Activated T-helper 2 cell treated with anti-CD3 and anti-CD28 coated beads, Interferon-gamma antibody, Interleukin-2, Interleukin-4, amounts not matched to agents 10 μg/mL and 5 μg/mL and 100 μg/mL, durations not matched to agents 14 hours and 24 hours and 36 hours (primary cell): ENCODE data around the gene PSAPL1. TPM values are rescaled to one million over a fixed set of nuclear protein-coding genes. Genes with fewer than 3 reads are reported as not detected.
"Not testable (repeated sequence)": the region's sequence is repeated elsewhere in the genome, so short reads cannot be mapped to it uniquely, and the experiment has no call there.

Experiments
- DNase-seq: peaks from one replicate; pipeline ENCODE4 v3.0.0; 2021; ENCODE audit warnings: low spot score
- H3K27ac Mint-ChIP-seq: one replicate; pipeline ENCODE4 v1.8.0; 2021; ENCODE audit warnings: mixed read lengths
- H3K27me3 Mint-ChIP-seq: one replicate; pipeline ENCODE4 v1.8.0; 2021; ENCODE audit warnings: low read depth, mixed read lengths
- H3K36me3 Mint-ChIP-seq: one replicate; pipeline ENCODE4 v1.8.0; 2021; ENCODE audit warnings: low read depth, mixed read lengths
- H3K4me1 Mint-ChIP-seq: one replicate; pipeline ENCODE4 v1.8.0; 2021; ENCODE audit warnings: low read depth, mixed read lengths
- H3K4me3 Mint-ChIP-seq: one replicate; pipeline ENCODE4 v1.8.0; 2021; ENCODE audit warnings: low read depth, mild to moderate bottlenecking, moderate library complexity, mixed read lengths
- H3K9me3 Mint-ChIP-seq: one replicate; pipeline ENCODE4 v1.8.0; 2021; ENCODE audit warnings: mixed read lengths
- intact Hi-C: fragments of 100-400 bp; cut with micrococcal nuclease; formaldehyde crosslinking; loops from one replicate; pipeline ENCODE4 v1.15.1; 2023
- total RNA-seq: library from RNA; stranded (reverse); gene quantifications from 2 replicates; pipeline ENCODE4 v1.2.3, GENCODE V29; 2022

Gene PSAPL1
- total RNA-seq, 1 donor from 2014 or later, result not detected

DNA sequence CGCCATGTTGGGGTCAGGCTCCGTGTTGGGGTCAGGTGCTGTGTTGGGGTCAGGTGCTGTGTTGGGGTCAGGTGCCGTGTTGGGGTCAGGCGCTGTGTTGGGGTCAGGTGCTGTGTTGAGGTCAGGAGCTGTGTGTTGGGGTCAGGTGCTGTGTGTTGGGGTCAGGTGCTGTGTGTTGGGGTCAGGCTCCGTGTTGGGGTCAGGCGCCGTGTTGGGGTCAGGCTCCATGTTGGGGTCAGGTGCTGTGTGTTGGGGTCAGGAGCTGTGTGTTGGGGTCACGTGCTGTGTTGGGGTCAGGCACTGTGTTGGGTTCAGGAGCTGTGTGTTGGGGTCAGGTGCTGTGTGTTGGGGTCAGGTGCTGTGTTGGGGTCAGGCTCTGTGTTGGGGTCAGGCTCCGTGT lies 18.1 kb upstream of the PSAPL1 start:
- H3K27ac Mint-ChIP-seq, H3K9me3 Mint-ChIP-seq, intact Hi-C loops, H3K36me3 Mint-ChIP-seq, H3K4me3 Mint-ChIP-seq, H3K27me3 Mint-ChIP-seq, H3K4me1 Mint-ChIP-seq, DNase-seq: not testable (repeated sequence)

DNA sequence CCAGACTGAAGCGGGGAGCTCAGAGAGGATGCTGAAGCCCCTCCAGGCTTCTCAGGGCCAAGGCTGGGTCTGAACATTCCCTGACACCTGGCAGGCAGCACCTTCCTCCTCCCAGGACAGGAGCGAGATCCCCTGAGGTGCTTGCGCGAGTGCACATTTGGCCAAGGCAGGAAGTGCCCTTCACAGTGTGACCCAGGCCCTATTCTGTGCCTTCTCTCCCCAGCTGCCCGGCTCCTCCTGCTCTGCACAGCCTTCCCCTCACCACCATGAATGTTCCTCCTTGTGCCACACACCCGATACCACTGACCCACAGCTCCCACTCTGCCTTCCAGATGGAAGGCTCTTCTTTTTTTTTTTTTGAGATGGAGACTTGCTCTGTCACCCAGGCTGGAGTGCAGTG lies 17.1 kb upstream of the PSAPL1 start:
- no peak for DNase-seq
- Mint-ChIP-seq H3K4me3 (no peak overlapping the region), H3K27ac (no peak overlapping the region), H3K36me3 (no peaks in the 10 kb centered on the region), H3K4me1 (no peaks in the 10 kb centered on the region), H3K9me3 (no peaks in the 10 kb centered on the region), H3K27me3 (no peaks in the 10 kb centered on the region)
- intact Hi-C loops, result no loop called here

- no peaks in the 10 kb centered on the region for H3K36me3 Mint-ChIP-seq
- H3K4me1 Mint-ChIP-seq, result no peaks in the 10 kb centered on the region
- H3K27me3 Mint-ChIP-seq, result no peaks in the 10 kb centered on the region
- H3K27ac Mint-ChIP-seq, result no peak overlapping the region
- no peak overlapping the region for H3K4me3 Mint-ChIP-seq
- DNase-seq, result no peak
- intact Hi-C loops, result no loop called here
- H3K9me3 Mint-ChIP-seq, result no peaks in the 10 kb centered on the region
These were observed 16.7 kb upstream of the PSAPL1 start for GRCh38 chr4:7451434-7451789.

DNA sequence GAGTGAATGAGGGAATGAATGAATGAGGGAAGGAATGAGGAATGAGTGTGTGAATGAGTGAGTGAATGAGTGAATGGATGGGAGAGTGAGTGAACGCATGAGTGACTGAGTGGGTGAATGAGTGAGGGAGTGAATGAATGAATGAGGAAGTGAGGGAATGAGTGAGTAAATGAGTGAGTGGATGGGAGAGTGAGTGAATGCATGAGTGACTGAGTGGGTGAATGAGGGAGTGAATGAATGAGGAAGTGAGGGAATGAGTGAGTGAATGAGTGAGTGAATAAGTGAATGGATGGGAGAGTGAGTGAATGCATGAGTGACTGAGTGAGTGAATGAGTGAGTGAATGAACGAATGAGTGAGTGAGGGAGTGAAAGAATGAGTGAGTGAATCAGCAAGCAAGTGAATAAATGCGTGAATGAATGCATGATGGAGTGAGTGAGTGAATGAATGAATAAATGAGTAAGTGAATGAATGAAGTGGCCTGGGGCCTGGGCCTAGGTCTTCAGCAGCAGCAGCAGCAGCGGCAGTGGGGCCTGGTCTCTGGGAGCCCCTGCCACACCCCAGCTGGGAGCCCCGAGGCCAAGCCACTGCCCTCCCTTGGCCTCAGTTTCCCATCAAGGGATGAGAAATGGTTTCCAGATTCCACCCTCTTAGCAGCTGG lies 16.2 kb upstream of the PSAPL1 start:
- no peaks in the 10 kb centered on the region for H3K36me3 Mint-ChIP-seq
- no peaks in the 10 kb centered on the region for H3K27me3 Mint-ChIP-seq
- H3K9me3 Mint-ChIP-seq, result no peaks in the 10 kb centered on the region
- no peaks in the 10 kb centered on the region for H3K4me1 Mint-ChIP-seq
- DNase-seq, result no peak
- H3K27ac Mint-ChIP-seq, result no peak overlapping the region
- H3K4me3 Mint-ChIP-seq, result no peak overlapping the region
- intact Hi-C loops, result no loop called here

- Mint-ChIP-seq H3K27ac (no peak overlapping the region), H3K4me3 (no peak overlapping the region), H3K36me3 (no peaks in the 10 kb centered on the region), H3K4me1 (no peaks in the 10 kb centered on the region), H3K27me3 (no peaks in the 10 kb centered on the region), H3K9me3 (no peaks in the 10 kb centered on the region)
- intact Hi-C loops, result no loop called here
- DNase-seq, result no peak
These were observed 13.3 kb upstream of the PSAPL1 start for GRCh38 chr4:7448036-7448435.

GRCh38 chr4:7447236-7447635 lies 12.5 kb upstream of the PSAPL1 start:
- Mint-ChIP-seq H3K27me3 (peaks cover 1% of the 10 kb centered on the region), H3K9me3 (no peaks in the 10 kb centered on the region), H3K4me1 (no peaks in the 10 kb centered on the region), H3K4me3 (no peak overlapping the region), H3K27ac (no peak overlapping the region), H3K36me3 (no peaks in the 10 kb centered on the region)
- intact Hi-C loops, result no loop called here
- DNase-seq, result no peak

DNA sequence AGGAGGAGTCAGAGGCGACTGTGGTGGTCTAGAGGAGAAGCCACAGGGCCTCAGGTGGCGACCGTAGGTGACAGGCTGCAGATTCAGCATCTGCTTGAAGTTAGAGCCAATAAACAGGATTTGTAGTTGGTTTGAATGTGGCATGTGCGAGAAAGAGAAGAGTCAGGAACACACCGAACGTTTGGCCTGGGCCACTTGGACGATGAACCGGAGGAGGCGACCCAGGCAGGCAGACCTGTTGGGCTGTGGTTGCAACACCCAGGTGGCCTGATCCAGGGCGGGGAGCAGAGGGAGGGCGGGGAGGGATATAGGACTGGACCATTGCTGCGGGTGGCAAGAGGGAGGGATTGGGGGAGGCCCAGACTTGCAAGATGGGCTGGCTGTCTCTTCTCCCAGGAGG lies 10.0 kb upstream of the PSAPL1 start:
- Mint-ChIP-seq H3K27ac (no peak overlapping the region), H3K4me3 (no peak overlapping the region), H3K4me1 (no peaks in the 10 kb centered on the region), H3K36me3 (no peaks in the 10 kb centered on the region), H3K27me3 (peaks cover 1% of the 10 kb centered on the region), H3K9me3 (no peaks in the 10 kb centered on the region)
- no peak for DNase-seq
- intact Hi-C loops, result no loop called here

DNA sequence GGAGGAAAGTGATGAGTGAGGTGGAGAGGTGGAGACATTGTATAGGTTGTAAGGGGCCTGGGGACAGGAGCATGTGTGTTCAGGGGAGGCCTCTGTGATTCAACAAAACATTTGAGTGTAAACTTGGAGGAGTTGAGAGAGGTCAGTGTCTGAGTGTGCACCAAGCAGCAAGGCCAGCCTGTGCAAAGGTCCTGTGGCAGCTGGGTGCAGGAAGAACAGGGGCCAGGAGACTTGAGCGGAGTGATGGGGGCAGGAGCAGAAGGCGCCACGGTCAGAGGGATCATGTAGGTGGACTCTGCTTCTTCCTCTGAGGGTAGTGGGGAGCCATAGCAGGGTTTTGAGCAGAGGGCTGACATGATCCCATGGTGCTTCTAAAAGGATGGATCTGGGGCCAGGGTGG lies 9.6 kb upstream of the PSAPL1 start:
- Mint-ChIP-seq H3K4me1 (no peaks in the 10 kb centered on the region), H3K9me3 (no peaks in the 10 kb centered on the region), H3K27ac (no peak overlapping the region), H3K36me3 (no peaks in the 10 kb centered on the region), H3K27me3 (peaks cover 1% of the 10 kb centered on the region), H3K4me3 (no peak overlapping the region)
- intact Hi-C loops, result no loop called here
- no peak for DNase-seq

DNA sequence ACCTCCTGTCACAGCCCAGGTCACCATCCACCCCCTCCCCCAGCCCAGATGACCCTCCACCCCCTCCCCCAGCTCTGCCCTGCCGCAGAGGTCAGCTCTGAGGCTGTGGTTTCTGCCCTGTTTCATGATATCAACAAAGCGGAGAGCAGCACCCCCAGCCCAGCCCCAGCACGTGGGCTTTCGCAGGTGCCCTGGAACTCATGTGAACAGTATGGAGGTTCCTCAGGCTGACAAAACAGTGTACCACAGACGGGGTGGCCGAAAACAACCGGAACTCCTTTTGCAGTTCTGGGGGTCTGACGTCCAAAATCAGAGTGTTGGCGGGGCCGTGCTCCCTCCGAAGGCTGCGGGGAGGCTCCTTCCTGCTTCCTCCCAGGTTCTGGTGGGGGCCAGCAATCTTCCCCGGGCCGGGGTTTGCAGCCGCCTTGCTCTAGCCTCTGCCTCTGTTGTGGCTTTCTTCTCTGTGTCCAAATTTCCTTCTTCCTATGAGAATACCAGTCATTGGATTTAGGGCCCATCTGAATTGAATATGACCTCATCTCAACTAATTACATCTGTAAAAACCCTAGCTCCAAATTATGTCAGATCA lies 7.9 kb upstream of the PSAPL1 start:
- no peaks in the 10 kb centered on the region for H3K4me1 Mint-ChIP-seq
- intact Hi-C loops, result no loop called here
- no peaks in the 10 kb centered on the region for H3K36me3 Mint-ChIP-seq
- H3K9me3 Mint-ChIP-seq, result no peaks in the 10 kb centered on the region
- DNase-seq, result no peak
- peaks cover 1% of the 10 kb centered on the region for H3K27me3 Mint-ChIP-seq
- H3K27ac Mint-ChIP-seq, result no peak overlapping the region
- no peak overlapping the region for H3K4me3 Mint-ChIP-seq

DNA sequence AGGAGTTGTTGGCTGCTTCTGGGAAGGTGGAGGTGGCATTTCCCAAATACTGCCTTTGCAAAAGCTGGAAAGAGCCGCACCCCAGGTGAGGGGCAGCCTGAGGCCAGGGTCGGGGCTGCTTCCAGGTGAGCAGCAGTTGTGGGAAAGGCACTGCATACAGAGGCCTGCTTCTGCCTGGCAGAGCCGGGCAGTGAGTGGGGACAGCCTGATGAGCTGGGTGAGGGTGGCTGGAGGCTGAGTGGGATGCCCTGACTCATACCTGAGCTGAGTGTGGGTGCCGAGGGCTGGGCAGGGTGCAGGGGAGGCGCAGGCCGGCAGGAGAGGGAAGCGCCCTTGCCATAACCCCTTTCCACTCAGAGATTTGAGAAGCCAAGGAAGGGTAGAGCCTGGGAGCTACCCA lies 6.5 kb upstream of the PSAPL1 start:
- no peaks in the 10 kb centered on the region for H3K4me1 Mint-ChIP-seq
- H3K4me3 Mint-ChIP-seq, result no peak overlapping the region
- no peak overlapping the region for H3K27ac Mint-ChIP-seq
- no peaks in the 10 kb centered on the region for H3K36me3 Mint-ChIP-seq
- no peaks in the 10 kb centered on the region for H3K9me3 Mint-ChIP-seq
- peaks cover 1% of the 10 kb centered on the region for H3K27me3 Mint-ChIP-seq
- no peak for DNase-seq
- intact Hi-C loops, result no loop called here

GRCh38 chr4:7439699-7440098 lies 5.0 kb upstream of the PSAPL1 start:
- no peak for DNase-seq
- Mint-ChIP-seq H3K27me3 (peaks cover 1% of the 10 kb centered on the region), H3K27ac (no peak overlapping the region), H3K4me1 (no peaks in the 10 kb centered on the region), H3K9me3 (no peaks in the 10 kb centered on the region), H3K4me3 (no peak overlapping the region), H3K36me3 (no peaks in the 10 kb centered on the region)
- intact Hi-C loops, result no loop called here

DNA sequence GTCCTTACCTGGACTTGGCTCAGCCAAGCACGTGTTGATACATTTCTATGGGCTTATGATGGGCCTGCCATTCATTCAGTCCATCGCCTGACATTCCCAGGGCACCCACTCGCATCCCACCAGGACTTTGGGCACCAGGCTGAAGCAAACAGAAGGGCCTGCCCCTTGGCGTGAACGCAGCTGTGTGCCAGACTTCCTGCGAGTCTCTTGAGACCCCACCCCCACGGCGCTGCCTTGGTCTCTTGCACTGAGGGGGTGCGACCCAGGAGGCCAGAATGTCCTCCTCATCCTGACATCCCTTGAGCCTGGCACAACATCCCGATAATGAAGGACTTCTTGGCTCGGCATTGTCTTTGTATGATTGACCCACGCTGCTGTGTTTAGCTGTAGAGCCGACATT lies 1.5 kb upstream of the PSAPL1 start:
- H3K4me1 Mint-ChIP-seq, result no peaks in the 10 kb centered on the region
- no peak overlapping the region for H3K27ac Mint-ChIP-seq
- intact Hi-C loops, result no loop called here
- DNase-seq, result no peak
- H3K27me3 Mint-ChIP-seq, result no peaks in the 10 kb centered on the region
- no peak overlapping the region for H3K4me3 Mint-ChIP-seq
- no peaks in the 10 kb centered on the region for H3K36me3 Mint-ChIP-seq
- H3K9me3 Mint-ChIP-seq, result no peaks in the 10 kb centered on the region

DNA sequence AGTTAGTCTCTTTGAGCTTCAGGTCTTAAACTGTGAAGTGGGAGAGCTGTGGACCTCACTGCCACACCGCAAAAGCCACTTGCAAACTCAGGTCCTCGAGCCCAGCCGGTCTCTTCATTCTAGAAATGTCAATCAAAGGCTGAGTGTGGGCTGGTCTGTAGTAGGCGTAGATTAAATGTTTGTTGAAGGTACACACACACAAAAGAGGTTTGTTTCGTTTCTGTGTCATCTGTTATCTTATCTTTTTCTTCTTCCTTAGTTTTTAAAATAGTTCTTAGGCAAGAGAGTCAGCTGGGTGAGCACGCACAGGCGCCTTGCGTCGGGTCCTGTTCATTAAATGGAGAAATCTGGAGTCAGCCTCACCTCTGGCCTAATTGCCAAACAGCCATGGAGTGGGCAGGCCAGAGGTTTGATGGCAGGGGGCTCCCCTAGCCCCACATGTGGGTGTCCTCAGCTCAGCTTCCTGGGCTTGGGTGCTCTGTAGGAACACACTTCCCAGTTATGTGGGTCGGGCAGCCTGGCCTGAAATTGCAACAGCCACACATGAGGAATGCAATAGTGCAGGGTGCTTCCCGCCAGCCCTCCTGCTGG lies 836 bp upstream of the PSAPL1 start:
- Mint-ChIP-seq H3K9me3 (no peaks in the 10 kb centered on the region), H3K27ac (no peak overlapping the region), H3K4me3 (no peak overlapping the region), H3K4me1 (no peaks in the 10 kb centered on the region), H3K36me3 (no peaks in the 10 kb centered on the region), H3K27me3 (no peaks in the 10 kb centered on the region)
- intact Hi-C loops, result no loop called here
- DNase-seq, result no peak
